Stromal cell of bone marrow (primary cell): ENCODE data around the gene ROBO1.

ENCODE experiments used
- DNase-seq: peaks from one replicate; pipeline ENCODE4 v3.0.0-alpha.2; 2012; ENCODE audit warnings: low read depth

ROBO1 gene

GRCh38 chr3:79670178-79670577 lies 97.6 kb downstream of the ROBO1 start:
- DNase-seq, result no peak

- no peak for DNase-seq
These were observed 103.3 kb downstream of the ROBO1 start for GRCh38 chr3:79664455-79664854.

- no peak for DNase-seq
These were observed 105.9 kb downstream of the ROBO1 start for GRCh38 chr3:79661896-79662295.

GRCh38 chr3:79657076-79657475 lies 110.7 kb downstream of the ROBO1 start:
- DNase-seq, result no peak

- no peak for DNase-seq
These were observed 113.8 kb downstream of the ROBO1 start for GRCh38 chr3:79654019-79654418.

GRCh38 chr3:79653266-79653830 lies 114.5 kb downstream of the ROBO1 start:
- no peak for DNase-seq

GRCh38 chr3:79651536-79652065 lies 116.2 kb downstream of the ROBO1 start:
- DNase-seq, result no peak

- DNase-seq, result no peak
These were observed 127.9 kb downstream of the ROBO1 start for GRCh38 chr3:79639855-79640254.

GRCh38 chr3:79636372-79636771 lies 131.4 kb downstream of the ROBO1 start:
- DNase-seq, result no peak

- no peak for DNase-seq
These were observed 135.0 kb downstream of the ROBO1 start for GRCh38 chr3:79632842-79633241.

GRCh38 chr3:79618883-79619282 lies 148.9 kb downstream of the ROBO1 start:
- DNase-seq, result no peak

GRCh38 chr3:79606414-79606813 lies 161.4 kb downstream of the ROBO1 start:
- DNase-seq, result no peak

GRCh38 chr3:79604681-79605080 lies 163.1 kb downstream of the ROBO1 start:
- no peak for DNase-seq

GRCh38 chr3:79602385-79602784 lies 165.4 kb downstream of the ROBO1 start:
- no peak for DNase-seq

GRCh38 chr3:79598594-79598993 lies 169.2 kb downstream of the ROBO1 start:
- DNase-seq, result no peak

- no peak for DNase-seq
These were observed 170.1 kb downstream of the ROBO1 start for GRCh38 chr3:79597709-79598108.

GRCh38 chr3:79587150-79587549 lies 180.6 kb downstream of the ROBO1 start:
- DNase-seq, result no peak

GRCh38 chr3:79586232-79586631 lies 181.6 kb downstream of the ROBO1 start:
- DNase-seq, result no peak

GRCh38 chr3:79572930-79573329 lies 194.9 kb downstream of the ROBO1 start:
- DNase-seq, result no peak

- DNase-seq, result no peak
These were observed 198.9 kb downstream of the ROBO1 start for GRCh38 chr3:79568938-79569337.

- DNase-seq, result no peak
These were observed 203.6 kb downstream of the ROBO1 start for GRCh38 chr3:79564192-79564591.

- no peak for DNase-seq
These were observed 207.1 kb downstream of the ROBO1 start for GRCh38 chr3:79560698-79561097.

- DNase-seq, result no peak
These were observed 208.9 kb downstream of the ROBO1 start for GRCh38 chr3:79558943-79559342.

- DNase-seq, result no peak
These were observed 212.1 kb downstream of the ROBO1 start for GRCh38 chr3:79555655-79556054.
